Liver (tissue), 9 donors: ENCODE results near the gene MED12L. TPM values are rescaled to one million over a fixed set of nuclear protein-coding genes. Genes with fewer than 3 reads are reported as not detected.

Experiments
- DNase-seq: peaks from one replicate; pipeline ENCODE4 v3.0.0-alpha.2; 2017; ENCODE audit warnings: low spot score
- H3K27ac ChIP-seq, 2 donors: one replicate each; pipeline ENCODE4 v1.7.0; 2013; ENCODE audit warnings: inconsistent platforms in 2 of 2, low read length in 2 of 2, control low read depth in 1 of 2, low read depth in 1 of 2, mild to moderate bottlenecking in 1 of 2
- H3K27me3 ChIP-seq, 4 donors: one replicate each; pipeline versions ENCODE4 v1.6.1 to v1.7.0; 2013; ENCODE audit warnings: low read length in 3 of 4, inconsistent platforms in 1 of 4, mild to moderate bottlenecking in 1 of 4, moderate library complexity in 1 of 4; ENCODE audit not compliant: control insufficient read depth in 4 of 4, insufficient read depth in 4 of 4
- H3K36me3 ChIP-seq, 4 donors: one replicate each; pipeline versions ENCODE4 v1.6.1 to v1.7.0; 2013; ENCODE audit warnings: low read length in 3 of 4, mild to moderate bottlenecking in 3 of 4, low read depth in 1 of 4, moderate library complexity in 1 of 4; ENCODE audit not compliant: control insufficient read depth in 4 of 4, insufficient read depth in 3 of 4
- H3K4me1 ChIP-seq, 4 donors: one replicate each; pipeline versions ENCODE4 v1.6.1 to v1.7.0; 2013; ENCODE audit warnings: low read length in 3 of 4, mild to moderate bottlenecking in 3 of 4, moderate library complexity in 1 of 4; ENCODE audit not compliant: control insufficient read depth in 4 of 4, insufficient read depth in 4 of 4
- H3K4me3 ChIP-seq, 3 donors: one replicate each; pipeline versions ENCODE4 v1.6.1 to v1.7.0; 2013; ENCODE audit warnings: low read length in 3 of 3, control low read depth in 1 of 3, low read depth in 1 of 3, mild to moderate bottlenecking in 1 of 3
- H3K9ac ChIP-seq, 2 donors: one replicate each; pipeline ENCODE4 v1.7.0; 2013; ENCODE audit warnings: low read length in 2 of 2, mild to moderate bottlenecking in 2 of 2, moderate library complexity in 2 of 2, control low read depth in 1 of 2, low read depth in 1 of 2
- H3K9me3 ChIP-seq, 4 donors: one replicate each; pipeline versions ENCODE4 v1.6.1 to v1.7.0; 2013; ENCODE audit warnings: low read length in 3 of 4; ENCODE audit not compliant: control insufficient read depth in 4 of 4
- ATF3 ChIP-seq: IDR thresholded peaks from 2 replicates; pipeline ENCODE4 v1.6.1; 2016; ENCODE audit warnings: antibody characterized with exemption
- CTCF ChIP-seq: fragments of 150-350 bp; IDR thresholded peaks from 2 replicates; pipeline ENCODE4 v1.5.1; 2017; ENCODE audit warnings: improper control_type of control experiment, low read depth, low read length; ENCODE audit not compliant: missing input control
- EGR1 ChIP-seq, 2 donors: IDR thresholded peaks; 2 replicates each; pipeline ENCODE4 v1.6.1; 2016 to 2018; ENCODE audit warnings: antibody characterized with exemption in 2 of 2, low read depth in 2 of 2
- FOXA1 ChIP-seq: IDR thresholded peaks from 2 replicates; pipeline ENCODE4 v1.6.1; 2016; ENCODE audit warnings: antibody characterized with exemption
- FOXA2 ChIP-seq: IDR thresholded peaks from 2 replicates; pipeline ENCODE4 v1.6.1; 2016; ENCODE audit warnings: antibody characterized with exemption
- GABPA ChIP-seq, 2 donors: IDR thresholded peaks in 1 of 2; conservative IDR thresholded peaks in 1 of 2; 2 replicates each; pipeline ENCODE4 v1.6.1; 2016; ENCODE audit warnings: antibody characterized with exemption in 2 of 2, mild to moderate bottlenecking in 1 of 2, moderate library complexity in 1 of 2
- HNF4A ChIP-seq, 2 donors: conservative IDR thresholded peaks; 2 replicates each; pipeline ENCODE4 v1.6.1; 2016; ENCODE audit warnings: antibody characterized with exemption in 2 of 2, mild to moderate bottlenecking in 2 of 2
- HNF4G ChIP-seq: IDR thresholded peaks from 2 replicates; pipeline ENCODE4 v1.6.1; 2016; ENCODE audit warnings: antibody characterized with exemption
- JUND ChIP-seq, 2 donors: IDR thresholded peaks; 2 replicates each; pipeline ENCODE4 v1.6.1; 2016; ENCODE audit warnings: antibody characterized with exemption in 2 of 2
- MAX ChIP-seq: IDR thresholded peaks from 2 replicates; pipeline ENCODE4 v1.6.1; 2016; ENCODE audit warnings: antibody characterized with exemption
- NR2F2 ChIP-seq: IDR thresholded peaks from 2 replicates; pipeline ENCODE4 v1.6.1; 2016; ENCODE audit warnings: antibody characterized with exemption
- RAD21 ChIP-seq, 2 donors: IDR thresholded peaks; 2 replicates each; pipeline ENCODE4 v1.6.1; 2016; ENCODE audit warnings: antibody characterized with exemption in 2 of 2, mild to moderate bottlenecking in 2 of 2
- REST ChIP-seq: IDR thresholded peaks from 2 replicates; pipeline ENCODE4 v1.6.1; 2016; ENCODE audit warnings: antibody characterized with exemption, mild to moderate bottlenecking
- RXRA ChIP-seq, 2 donors: IDR thresholded peaks; 2 replicates each; pipeline ENCODE4 v1.6.1; 2017 to 2018; ENCODE audit warnings: antibody characterized with exemption in 2 of 2, mild to moderate bottlenecking in 1 of 2
- SP1 ChIP-seq: IDR thresholded peaks from 2 replicates; pipeline ENCODE4 v1.6.1; 2018; ENCODE audit warnings: antibody characterized with exemption, mild to moderate bottlenecking
- TAF1 ChIP-seq: conservative IDR thresholded peaks from 2 replicates; pipeline ENCODE4 v1.6.1; 2016; ENCODE audit warnings: antibody characterized with exemption, mild to moderate bottlenecking
- YY1 ChIP-seq: IDR thresholded peaks from 2 replicates; pipeline ENCODE4 v1.6.1; 2016; ENCODE audit warnings: antibody characterized with exemption, mild to moderate bottlenecking
- ZBTB33 ChIP-seq: IDR thresholded peaks from 2 replicates; pipeline ENCODE4 v1.6.1; 2016; ENCODE audit warnings: antibody characterized with exemption
- WGBS: extraction: QIAGEN DNeasy Blood & Tissue Kit; methylation state at CpG from one replicate; pipeline ENCODE4 v1.1.7; 2013; 5-methylcytosine and 5-hydroxymethylcytosine counted together
- polyA plus RNA-seq, 2 donors: library from polyadenylated mRNA; stranded (reverse) in 1 of 2; unstranded in 1 of 2; fragments of 200-250 nt in 1 of 2; fragments of >200 nt in 1 of 2; fragmentation: Nextera tagmentation in 1 of 2; extraction: Ambion mirVana in 1 of 2; gene quantifications; one replicate each; pipeline versions ENCODE4 v1.2.1 to v1.2.3, GENCODE V29; 2013 to 2015
- total RNA-seq, 2 donors: library from RNA; depleted of rRNA; stranded (reverse); fragments of >200 nt; gene quantifications; one replicate each; pipeline ENCODE4 v1.2.3, GENCODE V29; 2014
- donor health status: healthy.
- donor health status: healthy.
- donor health status: healthy.
- donor health status: healthy.
- donor health status: healthy.

The MED12L gene
- total and polyA plus RNA-seq, 4 donors: 0.02 to 2.1 (median 0.49) TPM

- WGBS: 75% methylated on average over 3 of the region's 3 CpGs
- Histone ChIP-seq H3K9me3 (no peaks in the 10 kb centered on the region), H3K27me3 (no peaks in the 10 kb centered on the region), H3K4me1 (no peaks in the 10 kb centered on the region), H3K36me3 (no peaks in the 10 kb centered on the region), H3K27ac (peak overlapping the region in 1 of 2 donors; percentile 31), H3K4me3 (no peak overlapping the region), H3K9ac (no peak overlapping the region)
- TF ChIP-seq JUND (IDR thresholded peaks at IDR 0.05) (no peak), GABPA (IDR thresholded peaks at IDR 0.05 in 1 of 2, conservative IDR thresholded peaks at IDR 0.05 in 1 of 2) (no peak), SP1 (no peak), MAX (no peak), RXRA (IDR thresholded peaks at IDR 0.05) (no peak), ATF3 (no peak)
- DNase-seq: no peak
Measured at GRCh38 chr3:151346292-151346691, 260.8 kb downstream of the MED12L start.

GRCh38 chr3:151347432-151347831 lies 262.0 kb downstream of the MED12L start:
- Histone ChIP-seq H3K27me3 (no peaks in the 10 kb centered on the region), H3K9me3 (no peaks in the 10 kb centered on the region), H3K9ac (no peak overlapping the region), H3K4me1 (no peaks in the 10 kb centered on the region), H3K36me3 (no peaks in the 10 kb centered on the region), H3K27ac (no peak overlapping the region), H3K4me3 (no peak overlapping the region)
- WGBS: 79% methylated on average over 6 of the region's 6 CpGs
- no peak for TF ChIP-seq YY1
- TF ChIP-seq RAD21 (IDR thresholded peaks at IDR 0.05): no peak
- DNase-seq: no peak

GRCh38 chr3:151350656-151351055 lies 265.2 kb downstream of the MED12L start:
- TF ChIP-seq GABPA (IDR thresholded peaks at IDR 0.05 in 1 of 2, conservative IDR thresholded peaks at IDR 0.05 in 1 of 2) (no peak), HNF4A (conservative IDR thresholded peaks at IDR 0.05) (no peak), HNF4G (no peak), RXRA (IDR thresholded peaks at IDR 0.05) (no peak), SP1 (no peak), MAX (no peak), ZBTB33 (no peak), REST (no peak), YY1 (no peak), JUND (IDR thresholded peaks at IDR 0.05) (no peak), RAD21 (IDR thresholded peaks at IDR 0.05) (no peak), FOXA1 (no peak), EGR1 (IDR thresholded peaks at IDR 0.05; ENCODE audit: low read depth in 2 of 2) (no peak), CTCF (no peak), TAF1 (no peak), NR2F2 (no peak), ATF3 (no peak), FOXA2 (no peak)
- H3K27me3 ChIP-seq: no peaks in the 10 kb centered on the region
- H3K4me1 ChIP-seq: no peaks in the 10 kb centered on the region
- WGBS: 44% methylated on average over 1 of the region's 1 CpG
- H3K27ac ChIP-seq: no peak overlapping the region
- no peak overlapping the region for H3K4me3 ChIP-seq
- H3K9me3 ChIP-seq: no peaks in the 10 kb centered on the region
- H3K9ac ChIP-seq: no peak overlapping the region
- no peaks in the 10 kb centered on the region for H3K36me3 ChIP-seq
- no peak for DNase-seq
